Suprapubic skin (tissue), 4 donors: ENCODE measurements around the gene FDXR. TPM values are rescaled to one million over a fixed set of nuclear protein-coding genes. Genes with fewer than 3 reads are reported as not detected.

Experiments used
- DNase-seq, 2 donors: peaks; one replicate each; pipeline ENCODE4 v3.0.0-alpha.2; 2019; ENCODE audit warnings: low spot score in 2 of 2
- H3K27ac ChIP-seq: fragments of 200-600 bp; sonication (generic); one replicate; pipeline ENCODE4 v1.5.1; 2019
- H3K27me3 ChIP-seq: fragments of 200-600 bp; sonication (generic); one replicate; pipeline ENCODE4 v1.5.1; 2019
- H3K36me3 ChIP-seq: fragments of 200-600 bp; sonication (generic); one replicate; pipeline ENCODE4 v1.5.1; 2019
- H3K4me1 ChIP-seq: fragments of 200-600 bp; sonication (generic); one replicate; pipeline ENCODE4 v1.5.1; 2019
- H3K4me3 ChIP-seq: fragments of 200-600 bp; sonication (generic); one replicate; pipeline ENCODE4 v1.5.1; 2019; ENCODE audit warnings: mild to moderate bottlenecking
- H3K9me3 ChIP-seq: fragments of 200-600 bp; sonication (generic); one replicate; pipeline ENCODE4 v1.5.1; 2019
- CTCF ChIP-seq, 2 donors: fragments of 200-600 bp in 1 of 2; fragments of 450-650 bp in 1 of 2; sonication (generic) in 1 of 2; IDR thresholded peaks; one replicate each; pipeline ENCODE4 v1.5.1; 2016 to 2019; ENCODE audit warnings: antibody characterized with exemption in 2 of 2, mild to moderate bottlenecking in 1 of 2, moderate library complexity in 1 of 2
- EP300 ChIP-seq: sonication (generic); formaldehyde crosslinking; IDR thresholded peaks from one replicate; pipeline ENCODE4 v1.6.1; 2017; ENCODE audit warnings: antibody characterized with exemption
- POLR2A ChIP-seq, 2 donors: fragments of 450-650 bp; IDR thresholded peaks; one replicate each; pipeline ENCODE4 v1.6.1; 2017; ENCODE audit warnings: antibody characterized with exemption in 2 of 2, mild to moderate bottlenecking in 2 of 2, moderate library complexity in 2 of 2
- POLR2AphosphoS5 ChIP-seq, 3 donors: sonication (generic); formaldehyde crosslinking; IDR thresholded peaks; one replicate each; pipeline ENCODE4 v1.6.1; 2017; ENCODE audit warnings: antibody characterized with exemption in 3 of 3
- WGBS: methylation state at CpG from one replicate; pipeline ENCODE4 v1.1.5; 2018; 5-methylcytosine and 5-hydroxymethylcytosine counted together
- total RNA-seq, 4 donors: library from RNA; depleted of rRNA; stranded (reverse); fragments of >200 nt; gene quantifications; one replicate each; pipeline ENCODE4 v1.1.0, GENCODE V29; 2016

The FDXR gene
- total RNA-seq, 4 donors from 2014 or later, result 19.1 to 34.1 (median 24.7) TPM

- TF ChIP-seq EP300, result no peak
- no peak for TF ChIP-seq CTCF (IDR thresholded peaks at IDR 0.05)
- no peak for TF ChIP-seq POLR2A (IDR thresholded peaks at IDR 0.05)
- TF ChIP-seq POLR2AphosphoS5 (IDR thresholded peaks at IDR 0.05), result no peak
- WGBS, result 88% methylated on average over 12 of the region's 15 CpGs
- Histone ChIP-seq H3K36me3 (peaks cover 30% of the 10 kb centered on the region), H3K4me3 (no peak overlapping the region), H3K9me3 (no peaks in the 10 kb centered on the region), H3K27me3 (no peaks in the 10 kb centered on the region), H3K27ac (no peak overlapping the region), H3K4me1 (no peaks in the 10 kb centered on the region)
- DNase-seq, result no peak
Measured at GRCh38 chr17:74815550-74816370, 57.0 kb downstream of the FDXR start.

GRCh38 chr17:74815067-74815466, 57.7 kb downstream of the FDXR start:
- WGBS, result 98% methylated on average over 7 of the region's 7 CpGs
- Histone ChIP-seq H3K4me1 (no peaks in the 10 kb centered on the region), H3K4me3 (no peak overlapping the region), H3K27me3 (no peaks in the 10 kb centered on the region), H3K27ac (no peak overlapping the region), H3K36me3 (peaks cover 23% of the 10 kb centered on the region), H3K9me3 (no peaks in the 10 kb centered on the region)
- no peak for TF ChIP-seq POLR2A (IDR thresholded peaks at IDR 0.05)
- TF ChIP-seq POLR2AphosphoS5 (IDR thresholded peaks at IDR 0.05), result no peak
- no peak for TF ChIP-seq CTCF (IDR thresholded peaks at IDR 0.05)
- no peak for TF ChIP-seq EP300
- DNase-seq, result no peak

GRCh38 chr17:74814453-74814852, 58.3 kb downstream of the FDXR start:
- Histone ChIP-seq H3K4me3 (no peak overlapping the region), H3K27ac (no peak overlapping the region), H3K27me3 (no peaks in the 10 kb centered on the region), H3K9me3 (no peaks in the 10 kb centered on the region), H3K36me3 (peaks cover 17% of the 10 kb centered on the region), H3K4me1 (no peaks in the 10 kb centered on the region)
- DNase-seq, result no peak
- TF ChIP-seq POLR2AphosphoS5 (IDR thresholded peaks at IDR 0.05), result no peak
- no peak for TF ChIP-seq POLR2A (IDR thresholded peaks at IDR 0.05)
- TF ChIP-seq EP300, result no peak
- no peak for TF ChIP-seq CTCF (IDR thresholded peaks at IDR 0.05)
- 100% methylated on average over 2 of the region's 5 CpGs for WGBS

Other genes with a start within 250 kb of the FDXR start
- gene CD300E, start 249.3 kb downstream of the FDXR start, total RNA-seq, result under 1 TPM in 1 of 4 donors, not detected in 3; 0.24 TPM
- gene CD300LF, start 160.1 kb downstream of the FDXR start, total RNA-seq, result not detected
- under 1 TPM in 2 of 4 donors, not detected in 2; 0.32 to 0.38 TPM for gene RAB37, start 135.7 kb downstream of the FDXR start, total RNA-seq
- gene NHERF1, start 124.4 kb downstream of the FDXR start, total RNA-seq, result 10 to 100 TPM; 21.1 to 53.8 (median 42.0) TPM
- gene NAT9, start 96.6 kb downstream of the FDXR start, total RNA-seq, result 10 to 100 TPM; 21.0 to 32.7 (median 24.4) TPM
- gene GRIN2C, start 13.1 kb downstream of the FDXR start, total RNA-seq, result under 1 TPM in 1 of 4 donors, not detected in 3; 0.13 TPM
- 10 to 100 TPM in 2 of 4 donors, 1 to 10 TPM in 2; 4.9 to 11.6 (median 8.1) TPM for gene FADS6, start 20.6 kb upstream of the FDXR start, total RNA-seq
- 1 to 10 TPM; 1.1 to 3.7 (median 1.9) TPM for gene USH1G, start 50.3 kb upstream of the FDXR start, total RNA-seq
- under 1 TPM in 1 of 4 donors, not detected in 3; 0.49 TPM for gene OTOP2, start 51.3 kb upstream of the FDXR start, total RNA-seq
- under 1 TPM in 2 of 4 donors, not detected in 2; 0.65 to 0.98 TPM for gene OTOP3, start 62.9 kb upstream of the FDXR start, total RNA-seq
- 10 to 100 TPM in 2 of 4 donors, 1 to 10 TPM in 2; 3.4 to 13.7 (median 9.5) TPM for gene HID1, start 99.8 kb upstream of the FDXR start, total RNA-seq
- gene CDR2L, start 114.6 kb upstream of the FDXR start, total RNA-seq, result 1 to 10 TPM; 5.6 to 8.6 (median 6.9) TPM
- gene MRPL58, start 139.7 kb upstream of the FDXR start, total RNA-seq, result 10 to 100 TPM; 20.2 to 68.2 (median 46.7) TPM
- 100 to 1,000 TPM; 167 to 312 (median 272) TPM for gene ATP5PD, start 174.0 kb upstream of the FDXR start, total RNA-seq
- 10 to 100 TPM; 25.3 to 37.7 (median 31.3) TPM for gene KCTD2, start 174.2 kb upstream of the FDXR start, total RNA-seq
- 10 to 100 TPM; 59.1 to 93.3 (median 61.4) TPM for gene SLC16A5, start 215.0 kb upstream of the FDXR start, total RNA-seq
- gene ARMC7, start 237.0 kb upstream of the FDXR start, total RNA-seq, result 10 to 100 TPM in 2 of 4 donors, 1 to 10 TPM in 2; 7.5 to 15.5 (median 10.5) TPM